Colonic mucosa (tissue), 4 donors: ENCODE data around the gene MGMT. TPM values are rescaled to one million over a fixed set of nuclear protein-coding genes. Genes with fewer than 3 reads are reported as not detected.

Experiments
- DNase-seq: peaks from one replicate; pipeline ENCODE4 v3.0.0-alpha.2; 2020
- H3K27ac ChIP-seq: fragments of 200-600 bp; one replicate; pipeline ENCODE4 v1.8.0; 2021
- H3K27me3 ChIP-seq: fragments of 200-600 bp; one replicate; pipeline ENCODE4 v1.8.0; 2021
- H3K36me3 ChIP-seq: fragments of 200-600 bp; one replicate; pipeline ENCODE4 v1.8.0; 2021
- H3K4me1 ChIP-seq: fragments of 200-600 bp; one replicate; pipeline ENCODE4 v1.8.0; 2021; ENCODE audit warnings: mild to moderate bottlenecking
- H3K4me3 ChIP-seq: fragments of 200-600 bp; one replicate; pipeline ENCODE4 v1.8.0; 2021
- H3K9ac ChIP-seq, 2 donors: one replicate each; pipeline ENCODE4 v1.7.0; 2013; ENCODE audit warnings: control low read depth in 2 of 2, low read depth in 2 of 2, low read length in 2 of 2
- H3K9me3 ChIP-seq: fragments of 200-600 bp; one replicate; pipeline ENCODE4 v1.8.0; 2021
- intact Hi-C: fragments of 100-400 bp; cut with DNase I; formaldehyde crosslinking; loops from one replicate; pipeline ENCODE4 v1.14.1; 2022
- total RNA-seq, 2 donors: library from RNA; stranded (reverse); fragmentation: NEBNext Ultra II Directional in 1 of 2; extraction: Animal tissue kit (Norgen Biotek cat#: 25700) in 1 of 2; gene quantifications; one replicate each; pipeline ENCODE4 v1.2.1, GENCODE V29; 2021
- TF ChIP-seq, protein P1 (sequence below): fragments of 200-600 bp; IDR thresholded peaks from one replicate; pipeline ENCODE4 v1.8.0; 2022; ENCODE audit warnings: antibody characterized with exemption, mild to moderate bottlenecking
- donor health status: healthy.
- donor health status: DM: no; HTN: no; CAD: no.
- donor health status: DM: no; HTN: no; CAD: no.

The MGMT gene
- total RNA-seq, 2 donors from 2014 or later, result 17.5 to 18.2 TPM

GRCh38 chr10:129786216-129786615, 319.2 kb downstream of the MGMT start:
- Histone ChIP-seq H3K27me3 (no peaks in the 10 kb centered on the region), H3K9me3 (no peaks in the 10 kb centered on the region), H3K4me1 (no peaks in the 10 kb centered on the region), H3K36me3 (no peaks in the 10 kb centered on the region), H3K4me3 (no peak overlapping the region), H3K27ac (no peak overlapping the region), H3K9ac (no peak overlapping the region)
- TF ChIP-seq, protein P1, sequence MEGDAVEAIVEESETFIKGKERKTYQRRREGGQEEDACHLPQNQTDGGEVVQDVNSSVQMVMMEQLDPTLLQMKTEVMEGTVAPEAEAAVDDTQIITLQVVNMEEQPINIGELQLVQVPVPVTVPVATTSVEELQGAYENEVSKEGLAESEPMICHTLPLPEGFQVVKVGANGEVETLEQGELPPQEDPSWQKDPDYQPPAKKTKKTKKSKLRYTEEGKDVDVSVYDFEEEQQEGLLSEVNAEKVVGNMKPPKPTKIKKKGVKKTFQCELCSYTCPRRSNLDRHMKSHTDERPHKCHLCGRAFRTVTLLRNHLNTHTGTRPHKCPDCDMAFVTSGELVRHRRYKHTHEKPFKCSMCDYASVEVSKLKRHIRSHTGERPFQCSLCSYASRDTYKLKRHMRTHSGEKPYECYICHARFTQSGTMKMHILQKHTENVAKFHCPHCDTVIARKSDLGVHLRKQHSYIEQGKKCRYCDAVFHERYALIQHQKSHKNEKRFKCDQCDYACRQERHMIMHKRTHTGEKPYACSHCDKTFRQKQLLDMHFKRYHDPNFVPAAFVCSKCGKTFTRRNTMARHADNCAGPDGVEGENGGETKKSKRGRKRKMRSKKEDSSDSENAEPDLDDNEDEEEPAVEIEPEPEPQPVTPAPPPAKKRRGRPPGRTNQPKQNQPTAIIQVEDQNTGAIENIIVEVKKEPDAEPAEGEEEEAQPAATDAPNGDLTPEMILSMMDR, result no peak
- intact Hi-C loops, result no loop called here
- DNase-seq, result no peak

DNA sequence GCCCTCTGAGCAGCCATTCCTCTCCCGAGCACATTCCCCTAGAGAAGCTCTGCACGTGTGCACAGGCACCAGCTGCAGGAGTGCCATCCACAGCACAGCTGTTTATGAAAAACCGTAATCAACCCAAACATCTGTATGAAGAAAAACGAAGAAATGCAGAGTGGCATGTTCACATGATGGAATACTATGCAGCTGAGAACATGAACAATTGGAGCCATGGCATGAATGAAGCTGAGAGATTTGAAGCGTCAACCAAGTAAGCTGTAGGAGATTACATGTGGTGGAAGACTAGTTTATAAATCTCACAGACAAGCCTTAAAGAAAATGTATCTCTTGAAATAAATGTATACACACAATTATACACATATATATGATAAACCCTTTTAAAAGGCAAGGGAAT, 320.5 kb downstream of the MGMT start:
- DNase-seq, result no peak
- no peaks in the 10 kb centered on the region for H3K4me1 ChIP-seq
- H3K27ac ChIP-seq, result no peak overlapping the region
- H3K36me3 ChIP-seq, result no peaks in the 10 kb centered on the region
- no peak overlapping the region for H3K9ac ChIP-seq
- no peaks in the 10 kb centered on the region for H3K9me3 ChIP-seq
- H3K27me3 ChIP-seq, result no peaks in the 10 kb centered on the region
- no peak overlapping the region for H3K4me3 ChIP-seq
- TF ChIP-seq, protein P1, result no peak
- intact Hi-C loops, result no loop called here

DNA sequence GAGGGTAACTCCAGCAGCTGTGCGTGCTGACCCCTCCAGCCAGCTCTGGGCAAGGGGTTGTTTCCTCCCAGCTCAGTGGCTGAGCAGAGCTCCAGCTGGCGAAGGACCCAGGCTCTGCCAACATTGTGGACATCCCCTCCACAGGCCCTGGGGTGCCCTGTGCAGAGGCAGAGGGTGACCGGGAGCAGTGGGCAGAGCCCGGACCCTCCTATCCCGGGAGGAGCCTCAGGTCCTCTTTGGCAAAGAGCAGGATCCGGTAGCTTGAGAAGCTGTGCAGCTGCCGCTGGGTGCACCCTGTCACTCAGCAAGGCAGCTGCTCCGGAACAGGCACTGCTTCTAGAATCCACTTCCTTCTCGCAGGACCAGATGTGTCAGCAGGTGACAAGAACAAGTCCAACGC, 321.2 kb downstream of the MGMT start:
- no peaks in the 10 kb centered on the region for H3K36me3 ChIP-seq
- no peak overlapping the region for H3K9ac ChIP-seq
- H3K27ac ChIP-seq, result no peak overlapping the region
- H3K9me3 ChIP-seq, result no peaks in the 10 kb centered on the region
- intact Hi-C loops, result no loop called here
- TF ChIP-seq, protein P1, result no peak
- no peaks in the 10 kb centered on the region for H3K4me1 ChIP-seq
- H3K27me3 ChIP-seq, result no peaks in the 10 kb centered on the region
- DNase-seq, result no peak
- no peak overlapping the region for H3K4me3 ChIP-seq

DNA sequence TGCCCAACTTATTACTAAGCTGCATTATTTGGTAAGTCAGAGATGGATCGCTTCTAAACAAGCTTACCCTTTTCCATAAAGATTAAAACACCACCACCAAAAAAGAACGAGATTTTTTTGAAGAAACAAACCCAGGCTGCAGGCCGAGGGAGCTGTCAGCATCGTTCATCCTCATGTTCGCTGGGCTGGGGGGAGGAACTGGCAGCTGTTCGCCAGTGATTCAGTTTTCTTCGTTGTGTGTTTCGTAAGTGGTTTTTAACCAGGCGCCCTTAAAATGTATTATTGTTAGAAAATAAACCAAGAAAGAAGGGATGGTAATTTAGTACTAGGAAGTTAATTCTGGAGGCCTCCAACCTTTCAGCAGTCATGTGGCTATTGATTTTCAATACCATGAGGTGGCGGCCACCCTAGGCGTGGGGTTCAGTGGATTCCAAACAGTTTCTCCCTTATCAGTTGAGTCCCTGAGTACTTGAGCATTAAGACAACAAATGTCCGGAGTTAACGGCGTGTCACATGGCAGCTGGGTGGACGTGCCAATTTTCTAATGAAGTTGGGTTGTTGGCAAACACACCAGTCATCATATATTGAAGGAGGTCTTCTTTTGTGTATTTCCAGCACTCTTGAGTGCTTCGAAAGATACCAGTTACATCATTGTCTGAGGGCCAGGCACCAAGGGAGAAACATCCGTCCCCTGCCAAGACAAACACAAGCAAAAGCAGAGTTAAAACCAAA, 323.8 kb downstream of the MGMT start:
- intact Hi-C loops, result no loop called here
- DNase-seq, result no peak
- Histone ChIP-seq H3K27ac (no peak overlapping the region), H3K4me3 (no peak overlapping the region), H3K9ac (no peak overlapping the region), H3K36me3 (no peaks in the 10 kb centered on the region), H3K27me3 (no peaks in the 10 kb centered on the region), H3K4me1 (no peaks in the 10 kb centered on the region), H3K9me3 (no peaks in the 10 kb centered on the region)
- TF ChIP-seq, protein P1, result no peak

DNA sequence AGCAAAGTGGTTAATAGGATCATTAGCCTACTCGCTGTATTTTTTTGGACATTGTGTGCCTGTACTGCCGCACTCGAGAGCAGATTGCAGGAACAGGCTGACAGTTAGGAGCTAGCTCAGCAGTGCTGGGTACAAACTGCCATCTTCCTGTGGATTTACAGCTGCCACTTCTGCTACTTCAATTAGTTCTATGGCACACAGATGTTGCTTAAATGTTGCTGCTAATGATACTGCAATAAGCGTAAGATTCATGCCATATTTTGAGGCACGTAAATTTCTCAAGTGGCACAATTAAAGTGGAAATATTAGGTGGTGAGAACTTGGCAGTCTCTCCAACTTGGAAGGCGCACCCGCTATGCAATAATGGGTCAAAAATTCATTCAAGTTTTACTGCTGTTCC, 325.1 kb downstream of the MGMT start:
- Histone ChIP-seq H3K36me3 (no peaks in the 10 kb centered on the region), H3K27me3 (no peaks in the 10 kb centered on the region), H3K4me3 (no peak overlapping the region), H3K27ac (no peak overlapping the region), H3K4me1 (no peaks in the 10 kb centered on the region), H3K9me3 (no peaks in the 10 kb centered on the region), H3K9ac (no peak overlapping the region)
- TF ChIP-seq, protein P1, result no peak
- DNase-seq, result no peak
- intact Hi-C loops, result no loop called here
